Prostate gland (tissue), 2 donors: ENCODE measurements around the gene STAG2. TPM values are rescaled to one million over a fixed set of nuclear protein-coding genes. Genes with fewer than 3 reads are reported as not detected.
"Not testable (repeated sequence)": the region's sequence is repeated elsewhere in the genome, so short reads cannot be mapped to it uniquely, and the experiment has no call there.

ENCODE experiments used
- DNase-seq: peaks from one replicate; pipeline ENCODE4 v3.0.0-alpha.2; 2019; ENCODE audit warnings: low spot score
- H3K27ac ChIP-seq, 2 donors: fragments of 200-600 bp; sonication (generic); 2 replicates each; pipeline ENCODE4 v1.5.1; 2017 to 2019
- H3K27me3 ChIP-seq: fragments of 200-600 bp; sonication (generic); replicated peaks from 2 replicates; pipeline ENCODE4 v1.5.1; 2019; ENCODE audit not compliant: insufficient read depth
- H3K36me3 ChIP-seq, 2 donors: fragments of 200-600 bp; sonication (generic); 1 replicate in 1 of 2; 2 replicates in 1 of 2; pipeline versions ENCODE4 v1.5.1 to v1.8.1; 2017 to 2019
- H3K4me1 ChIP-seq: fragments of 200-600 bp; sonication (generic); replicated peaks from 2 replicates; pipeline ENCODE4 v1.5.1; 2019
- H3K4me3 ChIP-seq, 2 donors: fragments of 200-600 bp; sonication (generic); 2 replicates each; pipeline ENCODE4 v1.5.1; 2017 to 2019
- H3K9me3 ChIP-seq: fragments of 200-600 bp; sonication (generic); 2 replicates; pipeline ENCODE4 v1.5.1; 2017
- POLR2A ChIP-seq: fragments of 450-650 bp; IDR thresholded peaks from one replicate; pipeline ENCODE4 v1.6.1; 2016; ENCODE audit warnings: antibody characterized with exemption, mild to moderate bottlenecking
- POLR2AphosphoS5 ChIP-seq: sonication (generic); formaldehyde crosslinking; IDR thresholded peaks from one replicate; pipeline ENCODE4 v1.6.1; 2017; ENCODE audit warnings: antibody characterized with exemption
- WGBS: methylation state at CpG from one replicate; pipeline ENCODE4 v1.1.5; 2018; 5-methylcytosine and 5-hydroxymethylcytosine counted together
- intact Hi-C: fragments of 100-400 bp; cut with DNase I; formaldehyde crosslinking; loops from one replicate; pipeline ENCODE4 v1.14.2; 2022
- total RNA-seq, 2 donors: library from RNA; depleted of rRNA; stranded (reverse); fragments of >200 nt; gene quantifications; one replicate each; pipeline ENCODE4 v1.1.0, GENCODE V29; 2016
- TF ChIP-seq, protein P1 (sequence below), 4 experiments: fragments of 200-600 bp in 2 of 4; fragments of 450-650 bp in 2 of 4; sonication (generic) in 2 of 4; IDR thresholded peaks; 1 replicate in 3 of 4; 2 replicates in 1 of 4; pipeline ENCODE4 v1.5.1; 2016 to 2019; ENCODE audit warnings: antibody characterized with exemption in 4 of 4, mild to moderate bottlenecking in 2 of 4, moderate library complexity in 2 of 4

The STAG2 gene
- total RNA-seq, 2 donors from 2014 or later: 32.6 to 51.2 TPM

GRCh38 chrX:124033821-124034220, 72.3 kb downstream of the STAG2 start:
- Histone ChIP-seq H3K4me1 (no peaks in the 10 kb centered on the region), H3K9me3 (no peaks in the 10 kb centered on the region), H3K36me3 (no peaks in the 10 kb centered on the region), H3K27me3 (no peaks in the 10 kb centered on the region), H3K27ac (no peak overlapping the region), H3K4me3 (no peak overlapping the region)
- no peak for DNase-seq
- WGBS: 100% methylated on average over 1 of the region's 1 CpG
- TF ChIP-seq, protein P1, sequence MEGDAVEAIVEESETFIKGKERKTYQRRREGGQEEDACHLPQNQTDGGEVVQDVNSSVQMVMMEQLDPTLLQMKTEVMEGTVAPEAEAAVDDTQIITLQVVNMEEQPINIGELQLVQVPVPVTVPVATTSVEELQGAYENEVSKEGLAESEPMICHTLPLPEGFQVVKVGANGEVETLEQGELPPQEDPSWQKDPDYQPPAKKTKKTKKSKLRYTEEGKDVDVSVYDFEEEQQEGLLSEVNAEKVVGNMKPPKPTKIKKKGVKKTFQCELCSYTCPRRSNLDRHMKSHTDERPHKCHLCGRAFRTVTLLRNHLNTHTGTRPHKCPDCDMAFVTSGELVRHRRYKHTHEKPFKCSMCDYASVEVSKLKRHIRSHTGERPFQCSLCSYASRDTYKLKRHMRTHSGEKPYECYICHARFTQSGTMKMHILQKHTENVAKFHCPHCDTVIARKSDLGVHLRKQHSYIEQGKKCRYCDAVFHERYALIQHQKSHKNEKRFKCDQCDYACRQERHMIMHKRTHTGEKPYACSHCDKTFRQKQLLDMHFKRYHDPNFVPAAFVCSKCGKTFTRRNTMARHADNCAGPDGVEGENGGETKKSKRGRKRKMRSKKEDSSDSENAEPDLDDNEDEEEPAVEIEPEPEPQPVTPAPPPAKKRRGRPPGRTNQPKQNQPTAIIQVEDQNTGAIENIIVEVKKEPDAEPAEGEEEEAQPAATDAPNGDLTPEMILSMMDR (IDR thresholded peaks at IDR 0.05): no peak
- TF ChIP-seq POLR2AphosphoS5 (no peak), POLR2A (no peak)
- intact Hi-C loops: no loop called here

- WGBS: 100% methylated on average over 2 of the region's 2 CpGs
- no peaks in the 10 kb centered on the region for H3K27me3 ChIP-seq
These were observed 74.2 kb downstream of the STAG2 start for GRCh38 chrX:124035657-124036056.

GRCh38 chrX:124042042-124042441, 80.5 kb downstream of the STAG2 start:
- H3K36me3 ChIP-seq: no peaks in the 10 kb centered on the region
- 55% methylated on average over 1 of the region's 1 CpG for WGBS
- DNase-seq: no peak
- H3K4me3 ChIP-seq: no peak overlapping the region
- TF ChIP-seq POLR2A: no peak
- no peaks in the 10 kb centered on the region for H3K4me1 ChIP-seq
- no peaks in the 10 kb centered on the region for H3K27me3 ChIP-seq
- no peak overlapping the region for H3K27ac ChIP-seq
- no peaks in the 10 kb centered on the region for H3K9me3 ChIP-seq
- intact Hi-C loops: no loop called here

More at GRCh38 chrX:124035657-124036056, 74.2 kb downstream of the STAG2 start:
- intact Hi-C loops: no loop called here
- H3K4me1 ChIP-seq: no peaks in the 10 kb centered on the region
- no peak for DNase-seq
- no peaks in the 10 kb centered on the region for H3K36me3 ChIP-seq
- no peak overlapping the region for H3K27ac ChIP-seq
- TF ChIP-seq POLR2A (no peak), POLR2AphosphoS5 (no peak)
- TF ChIP-seq, protein P1 (IDR thresholded peaks at IDR 0.05): no peak
- no peaks in the 10 kb centered on the region for H3K9me3 ChIP-seq
- no peak overlapping the region for H3K4me3 ChIP-seq

DNA sequence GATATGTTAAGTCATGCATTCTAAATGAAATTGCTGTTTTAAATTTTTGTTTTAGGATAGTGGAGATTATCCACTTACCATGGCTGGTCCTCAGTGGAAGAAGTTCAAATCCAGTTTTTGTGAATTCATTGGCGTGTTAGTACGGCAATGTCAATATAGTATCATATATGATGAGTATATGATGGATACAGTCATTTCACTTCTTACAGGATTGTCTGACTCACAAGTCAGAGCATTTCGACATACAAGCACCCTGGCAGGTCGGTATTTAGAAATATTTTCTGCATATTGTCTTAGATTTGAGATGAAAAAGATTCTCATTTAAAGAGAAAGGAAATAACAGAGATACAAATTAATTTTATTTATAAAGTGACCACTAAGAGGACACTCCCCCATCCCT, 83.6 kb downstream of the STAG2 start:
- intact Hi-C loops: no loop called here
- TF ChIP-seq POLR2AphosphoS5 (no peak), POLR2A (no peak)
- TF ChIP-seq, protein P1 (IDR thresholded peaks at IDR 0.05): no peak
- Histone ChIP-seq H3K4me1 (no peaks in the 10 kb centered on the region), H3K36me3 (no peaks in the 10 kb centered on the region), H3K27me3 (no peaks in the 10 kb centered on the region), H3K4me3 (no peak overlapping the region), H3K27ac (no peak overlapping the region), H3K9me3 (no peaks in the 10 kb centered on the region)
- 97% methylated on average over 4 of the region's 4 CpGs for WGBS
- no peak for DNase-seq

GRCh38 chrX:124084417-124084816, 122.9 kb downstream of the STAG2 start:
- H3K27me3 ChIP-seq, H3K4me1 ChIP-seq, intact Hi-C loops, H3K9me3 ChIP-seq, DNase-seq, H3K4me3 ChIP-seq, H3K36me3 ChIP-seq, H3K27ac ChIP-seq: not testable (repeated sequence)
- WGBS: 91% methylated on average over 5 of the region's 6 CpGs

DNA sequence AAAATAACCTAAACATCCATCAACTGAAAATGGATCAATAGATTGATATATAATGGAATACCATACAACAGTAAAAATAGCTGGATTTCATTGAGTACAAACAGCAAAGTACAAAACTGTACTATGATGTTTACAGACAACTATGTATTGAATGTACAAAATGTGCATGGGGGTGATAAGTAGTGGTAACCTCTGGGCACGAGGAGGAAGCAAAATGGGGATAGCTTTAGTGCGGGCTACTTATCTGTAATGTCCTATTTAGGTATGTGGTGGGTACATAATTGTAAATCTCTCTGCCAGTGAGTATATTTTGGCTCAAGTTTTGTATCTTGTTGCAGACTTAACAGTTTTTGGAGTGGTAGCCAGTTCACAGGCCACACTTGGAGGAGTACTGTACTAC, 123.6 kb downstream of the STAG2 start:
- TF ChIP-seq, protein P1 (IDR thresholded peaks at IDR 0.05): no peak
- no peak for TF ChIP-seq POLR2AphosphoS5
- no peak for TF ChIP-seq POLR2A
- WGBS: 64% methylated on average over 2 of the region's 2 CpGs
- DNase-seq: no peak

More for the DNA sequence above, 123.6 kb downstream of the STAG2 start:
- H3K4me3 ChIP-seq: no peak overlapping the region
- H3K36me3 ChIP-seq: no peaks in the 10 kb centered on the region
- no peaks in the 10 kb centered on the region for H3K27me3 ChIP-seq
- no peaks in the 10 kb centered on the region for H3K4me1 ChIP-seq
- intact Hi-C loops: no loop called here
- no peak overlapping the region for H3K27ac ChIP-seq
- no peaks in the 10 kb centered on the region for H3K9me3 ChIP-seq
